Astrocyte of the cerebellum (primary cell): ENCODE results near the gene ISCA2.

Experiments
- DNase-seq: peaks from one replicate; pipeline ENCODE4 v3.0.0-alpha.2; 2011; ENCODE audit warnings: low read depth
- H3K4me3 ChIP-seq: 2 replicates; pipeline ENCODE4 v1.5.1; 2011; ENCODE audit warnings: mild to moderate bottlenecking, low read depth, low read length, moderate library complexity
- in situ Hi-C: cut with HindIII; loops from 2 replicates; pipeline ENCODE4 v1.10.0; 2017; ENCODE audit warnings: low sequenced_read_pairs
- TF ChIP-seq, protein P1 (sequence below): IDR thresholded peaks from 2 replicates; pipeline ENCODE4 v1.5.1; 2012; ENCODE audit warnings: low read length, low read depth, moderate library complexity, mild to moderate bottlenecking; ENCODE audit errors: missing control alignments

The ISCA2 gene

DNA sequence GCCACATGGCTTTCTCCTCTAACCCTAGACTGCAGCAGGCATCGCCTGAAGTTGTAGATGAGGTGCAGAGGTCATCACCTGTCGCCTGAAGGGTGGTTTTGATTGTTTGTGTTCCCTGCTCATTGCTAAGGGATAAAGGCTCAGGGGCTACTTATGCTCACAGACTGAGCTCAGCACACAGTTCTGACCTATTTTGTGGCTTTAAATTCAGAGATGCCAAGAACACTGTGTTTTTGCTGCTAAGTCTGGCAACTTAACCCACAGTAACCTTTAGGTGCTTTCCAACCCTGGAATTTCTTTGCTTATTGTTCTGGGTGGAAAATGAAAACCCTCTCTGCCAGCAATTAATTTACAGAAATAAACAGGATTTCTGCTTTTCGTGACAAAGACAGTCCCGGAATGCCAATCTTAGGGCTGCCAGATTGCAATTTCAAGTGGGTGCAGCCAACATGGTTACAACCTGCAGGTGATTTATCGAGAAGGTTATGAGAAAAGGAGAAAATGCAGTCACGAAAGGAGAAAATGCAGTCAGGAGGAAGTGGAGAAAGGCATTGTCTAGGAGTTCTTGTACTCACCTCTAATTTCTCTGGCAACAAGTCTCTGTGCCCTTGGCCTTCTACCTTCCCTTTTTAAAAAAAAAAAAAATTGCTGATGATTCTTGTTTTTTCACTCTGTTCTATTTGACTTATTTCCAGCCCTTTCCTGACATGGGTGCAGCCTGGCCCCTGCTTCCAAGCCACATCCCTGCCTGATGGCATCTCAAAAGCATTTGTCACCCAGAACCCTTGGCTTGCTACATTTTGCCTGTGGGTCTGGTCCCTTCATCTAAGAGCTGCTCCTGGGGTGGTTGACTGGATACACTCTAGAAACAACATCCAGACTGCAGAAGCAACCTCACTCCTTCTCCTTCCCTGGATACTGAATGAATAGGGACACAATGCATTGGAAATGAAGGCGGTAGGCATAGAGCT lies 23.7 kb upstream of the ISCA2 start:
- no peak for DNase-seq
- in situ Hi-C loops: no loop called here
- TF ChIP-seq, protein P1, sequence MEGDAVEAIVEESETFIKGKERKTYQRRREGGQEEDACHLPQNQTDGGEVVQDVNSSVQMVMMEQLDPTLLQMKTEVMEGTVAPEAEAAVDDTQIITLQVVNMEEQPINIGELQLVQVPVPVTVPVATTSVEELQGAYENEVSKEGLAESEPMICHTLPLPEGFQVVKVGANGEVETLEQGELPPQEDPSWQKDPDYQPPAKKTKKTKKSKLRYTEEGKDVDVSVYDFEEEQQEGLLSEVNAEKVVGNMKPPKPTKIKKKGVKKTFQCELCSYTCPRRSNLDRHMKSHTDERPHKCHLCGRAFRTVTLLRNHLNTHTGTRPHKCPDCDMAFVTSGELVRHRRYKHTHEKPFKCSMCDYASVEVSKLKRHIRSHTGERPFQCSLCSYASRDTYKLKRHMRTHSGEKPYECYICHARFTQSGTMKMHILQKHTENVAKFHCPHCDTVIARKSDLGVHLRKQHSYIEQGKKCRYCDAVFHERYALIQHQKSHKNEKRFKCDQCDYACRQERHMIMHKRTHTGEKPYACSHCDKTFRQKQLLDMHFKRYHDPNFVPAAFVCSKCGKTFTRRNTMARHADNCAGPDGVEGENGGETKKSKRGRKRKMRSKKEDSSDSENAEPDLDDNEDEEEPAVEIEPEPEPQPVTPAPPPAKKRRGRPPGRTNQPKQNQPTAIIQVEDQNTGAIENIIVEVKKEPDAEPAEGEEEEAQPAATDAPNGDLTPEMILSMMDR: no peak
- H3K4me3 ChIP-seq: no peak overlapping the region

DNA sequence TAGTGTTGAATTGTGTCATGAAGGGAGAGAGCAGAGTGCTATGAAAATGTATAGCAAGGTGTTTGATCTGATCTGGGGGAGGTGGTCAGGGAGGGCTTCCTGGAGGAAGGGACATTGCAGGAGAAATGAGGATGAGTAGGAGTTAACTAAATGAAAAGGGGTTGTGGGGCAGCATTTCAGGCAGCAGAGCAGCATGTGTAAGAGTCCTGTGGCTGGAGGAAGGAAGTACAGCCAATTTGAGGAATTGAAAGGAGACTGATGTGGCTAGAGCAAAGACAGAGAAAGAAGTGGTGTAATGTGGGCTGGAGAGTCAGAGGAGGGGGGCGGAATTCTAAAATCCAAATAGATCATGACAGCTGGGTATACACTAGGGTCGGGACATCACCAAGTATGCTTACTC lies 21.0 kb upstream of the ISCA2 start:
- DNase-seq: no peak
- TF ChIP-seq, protein P1: no peak
- no peak overlapping the region for H3K4me3 ChIP-seq
- in situ Hi-C loops: no loop called here

DNA sequence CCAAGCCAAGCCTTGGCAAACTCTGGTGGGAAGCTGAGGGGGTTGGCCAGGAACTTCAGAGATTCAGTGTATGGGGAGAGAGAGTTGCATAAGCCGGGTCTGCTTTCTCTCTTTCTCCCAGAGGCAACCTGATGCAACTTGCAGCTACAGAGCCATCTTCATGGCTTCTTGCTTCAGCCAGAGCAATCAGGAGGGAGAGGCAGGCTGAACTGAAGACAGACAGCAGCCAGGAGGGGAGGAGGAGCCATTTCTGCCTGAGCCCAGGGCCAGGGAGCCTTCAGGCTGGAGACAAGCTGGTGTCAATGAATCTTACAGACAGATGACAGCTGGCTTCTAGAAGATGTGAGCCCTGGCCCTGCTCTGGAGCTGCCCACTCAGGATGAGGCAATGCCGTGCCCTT lies 19.2 kb upstream of the ISCA2 start:
- no peak overlapping the region for H3K4me3 ChIP-seq
- TF ChIP-seq, protein P1: no peak
- no peak for DNase-seq
- in situ Hi-C loops: no loop called here

DNA sequence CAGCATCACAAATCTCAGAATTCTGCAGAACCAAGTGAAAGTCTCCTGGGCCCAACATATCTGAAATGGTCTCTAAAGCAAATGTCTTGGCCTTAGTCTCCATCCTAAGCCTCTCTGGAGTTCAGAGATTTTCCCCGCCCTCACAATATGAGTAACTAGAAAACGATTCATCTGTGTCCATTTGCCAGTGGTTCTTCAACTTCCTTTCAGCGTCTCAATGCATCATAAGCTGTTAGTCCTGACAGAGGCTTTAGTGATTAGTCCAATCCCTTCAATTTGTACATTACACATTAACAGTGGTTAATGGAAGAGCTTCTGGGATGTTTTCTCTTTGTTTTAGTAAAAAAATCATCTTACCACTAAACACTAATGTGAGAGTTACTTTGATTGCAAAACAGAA lies 17.9 kb upstream of the ISCA2 start:
- DNase-seq: no peak
- H3K4me3 ChIP-seq: no peak overlapping the region
- TF ChIP-seq, protein P1: no peak
- in situ Hi-C loops: no loop called here

DNA sequence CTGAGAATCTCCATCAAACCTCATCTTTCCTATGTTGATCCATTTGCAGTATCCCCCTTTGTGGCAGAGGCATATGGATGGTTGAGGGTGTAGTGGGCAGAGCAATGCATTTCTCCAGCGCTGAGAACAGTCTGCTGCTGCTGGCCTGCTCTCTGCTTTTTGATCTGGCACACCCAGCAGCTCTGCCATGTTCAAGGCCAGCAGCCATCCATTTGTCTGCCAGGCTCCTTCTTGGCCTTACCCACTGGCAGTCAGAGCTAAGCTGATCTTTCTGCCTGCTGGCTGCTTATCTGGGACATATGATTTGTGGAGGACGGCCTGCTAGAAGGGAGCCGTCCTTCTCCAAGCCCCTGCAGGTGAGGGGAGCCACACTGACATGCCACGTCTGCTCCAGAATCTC lies 17.5 kb upstream of the ISCA2 start:
- TF ChIP-seq, protein P1: no peak

DNA sequence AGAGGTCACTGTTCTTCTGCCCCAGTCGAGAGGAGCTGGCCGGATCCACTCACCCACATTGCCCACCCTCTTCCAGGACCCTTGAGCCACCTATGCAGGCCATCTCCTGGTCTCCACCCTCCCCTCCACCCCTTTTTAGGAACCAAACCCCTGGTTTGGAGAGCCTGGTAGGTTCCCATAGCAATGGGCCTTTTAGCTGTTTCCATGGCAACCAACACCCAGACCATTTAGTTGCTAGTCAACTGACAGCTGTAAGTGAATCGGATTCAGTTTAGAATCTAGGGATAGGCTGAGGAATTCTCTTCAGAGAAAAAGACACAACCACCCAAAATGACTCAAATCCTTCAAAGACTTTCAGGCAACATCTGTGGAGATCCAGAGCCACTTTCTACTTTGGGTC lies 17.0 kb upstream of the ISCA2 start:
- TF ChIP-seq, protein P1: no peak
- no peak for DNase-seq
- in situ Hi-C loops: no loop called here
- H3K4me3 ChIP-seq: no peak overlapping the region

More for the DNA sequence above, 17.5 kb upstream of the ISCA2 start:
- no peak for DNase-seq
- H3K4me3 ChIP-seq: no peak overlapping the region
- in situ Hi-C loops: no loop called here
